Mesenchymal stem cell (in vitro differentiated cells and primary cell): Measurements from ENCODE around the gene SRRM2.
A peak's percentile ranks its signal among the peaks of the same experiment; 100 is the strongest.
"Not testable (repeated sequence)": the region's sequence is repeated elsewhere in the genome, so short reads cannot be mapped to it uniquely, and the experiment has no call there.

ENCODE experiments used
- DNase-seq: peaks from one replicate; pipeline ENCODE4 v3.0.0-alpha.2; 2013
- H2AFZ ChIP-seq: one replicate; pipeline ENCODE4 v1.6.1; 2013; ENCODE audit warnings: low read depth, mild to moderate bottlenecking, control low read depth, inconsistent platforms, low read length, moderate library complexity
- H2AK5ac ChIP-seq: 2 replicates; pipeline ENCODE4 v1.6.1; 2013; ENCODE audit warnings: low read length, moderate library complexity, mild to moderate bottlenecking, inconsistent platforms; ENCODE audit not compliant: severe bottlenecking
- H2BK120ac ChIP-seq: one replicate; pipeline ENCODE4 v1.6.1; 2013; ENCODE audit warnings: low read depth, mild to moderate bottlenecking, inconsistent platforms, low read length, moderate library complexity
- H2BK12ac ChIP-seq, 2 experiments: one replicate each; pipeline ENCODE4 v1.6.1; 2013; ENCODE audit warnings: inconsistent platforms in 2 of 2, low read length in 2 of 2, mild to moderate bottlenecking in 2 of 2, moderate library complexity in 2 of 2, control low read depth in 1 of 2
- H2BK15ac ChIP-seq: one replicate; pipeline ENCODE4 v1.6.1; 2013; ENCODE audit warnings: mild to moderate bottlenecking, low read depth, inconsistent platforms; ENCODE audit not compliant: poor library complexity, severe bottlenecking
- H2BK5ac ChIP-seq: 2 replicates; pipeline ENCODE4 v1.6.1; 2013; ENCODE audit warnings: low read depth, mild to moderate bottlenecking, low read length, control low read depth, inconsistent platforms; ENCODE audit not compliant: poor library complexity, severe bottlenecking
- H3K14ac ChIP-seq, 2 experiments: one replicate each; pipeline ENCODE4 v1.6.1; 2013; ENCODE audit warnings: inconsistent platforms in 2 of 2, low read length in 2 of 2, control low read depth in 1 of 2, mild to moderate bottlenecking in 1 of 2, moderate library complexity in 1 of 2
- H3K18ac ChIP-seq, 2 experiments: one replicate each; pipeline ENCODE4 v1.6.1; 2013; ENCODE audit warnings: inconsistent platforms in 2 of 2, low read length in 2 of 2, control low read depth in 1 of 2, low read depth in 1 of 2, mild to moderate bottlenecking in 1 of 2
- H3K23ac ChIP-seq, 2 experiments: one replicate each; pipeline ENCODE4 v1.6.1; 2013; ENCODE audit warnings: inconsistent platforms in 2 of 2, low read length in 2 of 2, mild to moderate bottlenecking in 2 of 2, moderate library complexity in 2 of 2, control low read depth in 1 of 2
- H3K27ac ChIP-seq: 2 replicates; pipeline ENCODE4 v1.5.1; 2013; ENCODE audit warnings: mild to moderate bottlenecking, moderate library complexity, low read length, control low read depth, inconsistent platforms; ENCODE audit not compliant: poor library complexity, severe bottlenecking
- H3K27me3 ChIP-seq, 2 experiments: 2 replicates each; pipeline versions ENCODE4 v1.6.1 to v1.7.0; 2013; ENCODE audit warnings: low read length in 2 of 2, mild to moderate bottlenecking in 2 of 2, moderate library complexity in 2 of 2, control low read depth in 1 of 2, inconsistent platforms in 1 of 2; ENCODE audit not compliant: control insufficient read depth in 1 of 2, insufficient read depth in 1 of 2
- H3K36me3 ChIP-seq, 2 experiments: 2 replicates each; pipeline versions ENCODE4 v1.6.1 to v1.7.0; 2013; ENCODE audit warnings: low read length in 2 of 2, control low read depth in 1 of 2, inconsistent platforms in 1 of 2, low read depth in 1 of 2, mild to moderate bottlenecking in 1 of 2; ENCODE audit not compliant: insufficient read depth in 2 of 2, control insufficient read depth in 1 of 2
- H3K4ac ChIP-seq, 2 experiments: one replicate each; pipeline ENCODE4 v1.6.1; 2013; ENCODE audit warnings: inconsistent platforms in 2 of 2, low read length in 2 of 2, mild to moderate bottlenecking in 2 of 2, moderate library complexity in 2 of 2, control low read depth in 1 of 2, low read depth in 1 of 2
- H3K4me1 ChIP-seq: 2 replicates; pipeline ENCODE4 v1.6.1; 2013; ENCODE audit warnings: low read depth, low read length, control low read depth; ENCODE audit not compliant: control insufficient read depth, insufficient read depth
- H3K4me2 ChIP-seq: 2 replicates; pipeline ENCODE4 v1.6.1; 2013; ENCODE audit warnings: low read length, mild to moderate bottlenecking, inconsistent platforms; ENCODE audit not compliant: poor library complexity, severe bottlenecking
- H3K4me3 ChIP-seq, 2 experiments: 2 replicates each; pipeline versions ENCODE4 v1.5.1 to v1.7.0; 2013; ENCODE audit warnings: low read length in 2 of 2, mild to moderate bottlenecking in 2 of 2, control low read depth in 1 of 2, low read depth in 1 of 2; ENCODE audit not compliant: insufficient read depth in 1 of 2
- H3K79me1 ChIP-seq: replicated peaks from 2 replicates; pipeline ENCODE4 v1.6.1; 2013; ENCODE audit warnings: mild to moderate bottlenecking, control low read depth, low read length, inconsistent platforms; ENCODE audit not compliant: poor library complexity, severe bottlenecking
- H3K9ac ChIP-seq: 2 replicates; pipeline ENCODE4 v1.7.0; 2013; ENCODE audit warnings: mild to moderate bottlenecking, low read length, moderate library complexity
- H3K9me3 ChIP-seq: 2 replicates; pipeline ENCODE4 v1.7.0; 2013; ENCODE audit warnings: mild to moderate bottlenecking, low read length; ENCODE audit not compliant: control insufficient read depth
- H4K8ac ChIP-seq: one replicate; pipeline ENCODE4 v1.6.1; 2013; ENCODE audit warnings: inconsistent platforms, mild to moderate bottlenecking, low read length, moderate library complexity
- H4K91ac ChIP-seq: one replicate; pipeline ENCODE4 v1.6.1; 2013; ENCODE audit warnings: mild to moderate bottlenecking, low read length, inconsistent platforms
- WGBS: methylation state at CpG from one replicate; pipeline ENCODE4 v1.1.7; 2013; ENCODE audit warnings: mixed read lengths; 5-methylcytosine and 5-hydroxymethylcytosine counted together

SRRM2 gene

GRCh38 chr16:2721634-2722173, 30.7 kb upstream of the SRRM2 start:
- Histone ChIP-seq H3K4me2 (peak overlapping the region; percentile 54), H3K27me3 (peaks cover 6 to 11% of the 10 kb centered on the region in 2 experiments), H3K9ac (peak overlapping the region; percentile 71), H3K4me3 (peak overlapping the region in 1 of 2 experiments; percentile 64), H3K4me1 (peaks cover 14% of the 10 kb centered on the region), H4K8ac (peak overlapping the region; percentile 31)
- not testable (repeated sequence) for H2BK5ac ChIP-seq, H3K27ac ChIP-seq, H3K4ac ChIP-seq, H2BK12ac ChIP-seq, H3K9me3 ChIP-seq, H2AK5ac ChIP-seq, H2BK120ac ChIP-seq, H3K14ac ChIP-seq, H4K91ac ChIP-seq, H2AFZ ChIP-seq, H3K36me3 ChIP-seq, H3K23ac ChIP-seq, H3K18ac ChIP-seq, DNase-seq, H3K79me1 ChIP-seq, H2BK15ac ChIP-seq
- WGBS, result 51% methylated on average over 12 of the region's 14 CpGs

GRCh38 chr16:2724088-2724676, 28.3 kb upstream of the SRRM2 start:
- H4K91ac ChIP-seq, result no peak overlapping the region
- no peak overlapping the region for H3K4me2 ChIP-seq
- H3K79me1 ChIP-seq, result no peaks in the 10 kb centered on the region
- no peak overlapping the region for H2BK120ac ChIP-seq
- no peak overlapping the region for H3K23ac ChIP-seq
- no peak overlapping the region for H3K4ac ChIP-seq
- DNase-seq, result no peak
- H3K27me3 ChIP-seq, result peaks cover 6 to 11% of the 10 kb centered on the region in 2 experiments
- H3K27ac ChIP-seq, result no peak overlapping the region
- peaks cover 14% of the 10 kb centered on the region for H3K4me1 ChIP-seq
- H2AK5ac ChIP-seq, result no peak overlapping the region
- H4K8ac ChIP-seq, result no peak overlapping the region
- H3K9me3 ChIP-seq, result no peaks in the 10 kb centered on the region
- H2BK15ac ChIP-seq, result no peak overlapping the region
- H2BK5ac ChIP-seq, result no peak overlapping the region
- no peak overlapping the region for H2BK12ac ChIP-seq
- no peak overlapping the region for H3K18ac ChIP-seq
- H3K36me3 ChIP-seq, result no peaks in the 10 kb centered on the region
- no peak overlapping the region for H3K4me3 ChIP-seq
- H3K9ac ChIP-seq, result no peak overlapping the region
- 92% methylated on average over 5 of the region's 7 CpGs for WGBS
- no peak overlapping the region for H2AFZ ChIP-seq
- H3K14ac ChIP-seq, result no peak overlapping the region

DNA sequence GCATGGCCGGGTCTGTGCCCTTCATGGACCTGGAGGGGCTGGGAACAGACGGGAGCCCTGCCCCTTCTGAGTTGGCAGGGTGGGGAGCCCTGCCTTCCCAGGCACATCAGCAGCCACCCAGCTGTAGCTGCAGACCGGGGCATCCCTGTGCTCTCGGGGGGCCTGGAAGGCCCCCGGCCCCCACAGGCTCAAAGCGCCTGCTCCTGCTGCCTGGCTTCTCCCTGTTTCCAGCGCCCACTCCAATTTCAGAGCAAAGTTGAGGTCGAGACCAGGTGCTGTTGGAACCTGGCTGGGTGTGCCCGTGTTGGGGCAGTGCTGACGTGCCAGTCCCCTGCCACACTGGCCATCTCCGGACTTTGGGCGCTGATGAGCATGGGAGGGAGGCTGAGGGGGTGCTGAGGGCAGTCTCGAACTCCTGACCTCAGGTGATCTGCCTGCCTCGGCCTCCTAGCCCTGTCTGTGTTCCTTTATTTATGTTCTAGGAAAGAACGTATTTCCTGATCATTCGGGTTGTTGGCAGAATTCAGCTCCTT, 27.6 kb upstream of the SRRM2 start:
- Histone ChIP-seq H3K4ac (no peak overlapping the region), H3K27me3 (peaks cover 6 to 11% of the 10 kb centered on the region in 2 experiments), H3K9ac (no peak overlapping the region), H3K27ac (no peak overlapping the region), H2BK120ac (no peak overlapping the region), H2BK5ac (no peak overlapping the region), H3K36me3 (no peaks in the 10 kb centered on the region), H3K79me1 (no peaks in the 10 kb centered on the region), H2AFZ (no peak overlapping the region), H3K4me1 (peaks cover 7% of the 10 kb centered on the region), H3K18ac (no peak overlapping the region), H2BK12ac (no peak overlapping the region), H2BK15ac (no peak overlapping the region), H3K4me2 (no peak overlapping the region), H2AK5ac (no peak overlapping the region), H3K4me3 (no peak overlapping the region), H4K91ac (no peak overlapping the region), H3K14ac (no peak overlapping the region), H3K23ac (no peak overlapping the region), H3K9me3 (no peaks in the 10 kb centered on the region), H4K8ac (no peak overlapping the region)
- DNase-seq, result no peak
- 92% methylated on average over 16 of the region's 16 CpGs for WGBS

GRCh38 chr16:2726923-2727322, 25.5 kb upstream of the SRRM2 start:
- H3K4me1 ChIP-seq, result no peaks in the 10 kb centered on the region
- H3K14ac ChIP-seq, result no peak overlapping the region
- no peak overlapping the region for H3K4me3 ChIP-seq
- no peaks in the 10 kb centered on the region for H3K9me3 ChIP-seq
- no peak overlapping the region for H3K18ac ChIP-seq
- no peak overlapping the region for H4K91ac ChIP-seq
- no peak overlapping the region for H2AFZ ChIP-seq
- WGBS, result 96% methylated on average over 5 of the region's 5 CpGs
- no peak overlapping the region for H2BK12ac ChIP-seq
- no peak overlapping the region for H3K4ac ChIP-seq
- no peak overlapping the region for H3K27ac ChIP-seq
- H3K23ac ChIP-seq, result no peak overlapping the region
- no peaks in the 10 kb centered on the region for H3K36me3 ChIP-seq
- no peak overlapping the region for H4K8ac ChIP-seq
- H3K4me2 ChIP-seq, result no peak overlapping the region
- H2BK5ac ChIP-seq, result no peak overlapping the region
- H2BK15ac ChIP-seq, result no peak overlapping the region
- no peak overlapping the region for H2BK120ac ChIP-seq
- H3K79me1 ChIP-seq, result no peaks in the 10 kb centered on the region
- H3K27me3 ChIP-seq, result peaks cover 12 to 19% of the 10 kb centered on the region in 2 experiments
- H3K9ac ChIP-seq, result no peak overlapping the region
- no peak overlapping the region for H2AK5ac ChIP-seq
- DNase-seq, result no peak
